Nephron (organoid): ENCODE results near the gene GALNT7.
"Not testable (repeated sequence)": the region's sequence is repeated elsewhere in the genome, so short reads cannot be mapped to it uniquely, and the experiment has no call there.

Experiments
- H3K27ac Mint-ChIP-seq, 3 experiments: 2 replicates each; pipeline ENCODE4 v1.8.0; 2020; ENCODE audit warnings: mixed read lengths in 3 of 3, mild to moderate bottlenecking in 2 of 3, moderate library complexity in 1 of 3
- H3K27me3 Mint-ChIP-seq: 2 replicates; pipeline ENCODE4 v1.8.0; 2021; ENCODE audit warnings: low read depth, mild to moderate bottlenecking, moderate library complexity, mixed read lengths
- H3K36me3 Mint-ChIP-seq: 2 replicates; pipeline ENCODE4 v1.8.0; 2020; ENCODE audit warnings: low read depth, mixed read lengths
- H3K4me1 Mint-ChIP-seq: 2 replicates; pipeline ENCODE4 v1.8.0; 2020; ENCODE audit warnings: mixed read lengths
- H3K4me3 Mint-ChIP-seq, 3 experiments: 2 replicates each; pipeline ENCODE4 v1.8.0; 2020; ENCODE audit warnings: mild to moderate bottlenecking in 3 of 3, mixed read lengths in 3 of 3, moderate library complexity in 2 of 3
- H3K9me3 Mint-ChIP-seq: 2 replicates; pipeline ENCODE4 v1.8.0; 2020; ENCODE audit warnings: mixed read lengths
- TF ChIP-seq, protein P1 (sequence below), 3 experiments: fragments of 200-600 bp; sonication (generic); IDR thresholded peaks; one replicate each; pipeline ENCODE4 v1.5.0; 2021; ENCODE audit warnings: antibody characterized with exemption in 3 of 3; ENCODE audit not compliant: unreplicated experiment in 3 of 3

Gene GALNT7

DNA sequence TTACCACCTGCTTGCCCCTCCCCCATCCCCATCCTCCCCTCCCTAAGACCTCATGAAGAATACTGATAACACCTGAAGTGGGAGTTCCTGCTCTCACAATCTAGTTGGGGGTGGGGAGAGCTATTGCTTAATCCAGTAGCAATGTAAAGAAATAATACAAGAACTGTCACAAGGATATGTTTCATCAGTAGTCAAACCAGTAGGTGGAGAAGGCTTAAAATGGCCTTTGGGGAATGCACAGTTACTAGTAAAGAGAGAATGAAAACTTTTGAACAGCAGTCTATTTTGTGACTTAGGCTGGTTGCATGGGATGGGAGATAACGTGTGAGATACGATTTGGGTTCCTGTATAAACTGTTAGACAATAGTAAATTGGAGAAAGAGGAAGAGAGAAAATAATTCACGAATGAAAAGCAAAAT, 6.0 kb downstream of the GALNT7 start:
- H3K36me3 Mint-ChIP-seq, result no peaks in the 10 kb centered on the region
- H3K9me3 Mint-ChIP-seq, result no peaks in the 10 kb centered on the region
- peaks cover 29% of the 10 kb centered on the region for H3K4me1 Mint-ChIP-seq
- peaks cover 3% of the 10 kb centered on the region for H3K27me3 Mint-ChIP-seq
- no peak overlapping the region for H3K27ac Mint-ChIP-seq
- H3K4me3 Mint-ChIP-seq, result no peak overlapping the region
- TF ChIP-seq, protein P1, sequence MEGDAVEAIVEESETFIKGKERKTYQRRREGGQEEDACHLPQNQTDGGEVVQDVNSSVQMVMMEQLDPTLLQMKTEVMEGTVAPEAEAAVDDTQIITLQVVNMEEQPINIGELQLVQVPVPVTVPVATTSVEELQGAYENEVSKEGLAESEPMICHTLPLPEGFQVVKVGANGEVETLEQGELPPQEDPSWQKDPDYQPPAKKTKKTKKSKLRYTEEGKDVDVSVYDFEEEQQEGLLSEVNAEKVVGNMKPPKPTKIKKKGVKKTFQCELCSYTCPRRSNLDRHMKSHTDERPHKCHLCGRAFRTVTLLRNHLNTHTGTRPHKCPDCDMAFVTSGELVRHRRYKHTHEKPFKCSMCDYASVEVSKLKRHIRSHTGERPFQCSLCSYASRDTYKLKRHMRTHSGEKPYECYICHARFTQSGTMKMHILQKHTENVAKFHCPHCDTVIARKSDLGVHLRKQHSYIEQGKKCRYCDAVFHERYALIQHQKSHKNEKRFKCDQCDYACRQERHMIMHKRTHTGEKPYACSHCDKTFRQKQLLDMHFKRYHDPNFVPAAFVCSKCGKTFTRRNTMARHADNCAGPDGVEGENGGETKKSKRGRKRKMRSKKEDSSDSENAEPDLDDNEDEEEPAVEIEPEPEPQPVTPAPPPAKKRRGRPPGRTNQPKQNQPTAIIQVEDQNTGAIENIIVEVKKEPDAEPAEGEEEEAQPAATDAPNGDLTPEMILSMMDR (IDR thresholded peaks at IDR 0.05; ENCODE audit: unreplicated experiment in 3 of 3), result no peak

DNA sequence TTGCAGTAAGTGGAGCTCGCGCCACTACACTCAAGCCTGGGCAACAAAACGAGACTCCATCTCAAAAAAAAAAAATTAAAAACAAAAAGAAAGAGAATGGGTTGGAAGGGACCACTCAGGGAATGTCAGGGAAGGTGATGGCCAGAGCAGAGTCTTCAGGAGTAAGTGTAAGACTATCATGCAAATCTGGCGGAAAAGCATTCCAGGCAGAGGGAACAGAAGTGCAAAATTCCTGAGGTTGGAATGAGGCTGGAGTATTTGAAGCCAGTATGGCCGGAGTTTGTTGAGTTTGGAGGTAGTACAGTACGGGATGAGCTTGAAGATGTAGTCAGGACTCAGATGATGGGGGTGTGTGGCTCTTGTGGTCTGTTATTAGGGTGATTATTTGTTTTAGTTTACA, 7.4 kb downstream of the GALNT7 start:
- no peaks in the 10 kb centered on the region for H3K36me3 Mint-ChIP-seq
- no peak overlapping the region for H3K4me3 Mint-ChIP-seq
- H3K27ac Mint-ChIP-seq, result no peak overlapping the region
- TF ChIP-seq, protein P1 (IDR thresholded peaks at IDR 0.05; ENCODE audit: unreplicated experiment in 3 of 3), result no peak
- H3K4me1 Mint-ChIP-seq, result peaks cover 19% of the 10 kb centered on the region
- H3K9me3 Mint-ChIP-seq, result no peaks in the 10 kb centered on the region
- peaks cover 3% of the 10 kb centered on the region for H3K27me3 Mint-ChIP-seq

DNA sequence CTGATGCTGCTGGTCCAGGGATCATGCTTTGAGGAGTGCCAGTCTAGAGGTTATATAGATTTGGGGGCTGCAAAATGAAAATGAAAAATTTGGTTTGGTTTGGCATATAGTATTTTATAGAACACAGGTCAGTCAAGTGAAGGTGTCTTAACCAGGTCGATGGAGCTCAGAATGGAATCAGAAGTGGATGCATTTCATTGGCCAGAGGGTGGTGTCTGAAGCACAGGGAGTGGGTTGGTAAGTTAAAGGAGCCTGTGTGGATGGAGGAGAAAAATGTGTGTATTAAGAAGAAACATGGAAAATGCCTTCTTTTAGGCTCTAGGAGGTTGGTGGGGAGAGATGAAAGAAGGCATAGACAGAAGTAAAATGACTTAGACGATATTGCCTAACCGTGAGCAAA, 8.6 kb downstream of the GALNT7 start:
- Mint-ChIP-seq H3K36me3 (no peaks in the 10 kb centered on the region), H3K27me3 (peaks cover 3% of the 10 kb centered on the region), H3K4me3 (no peak overlapping the region), H3K9me3 (no peaks in the 10 kb centered on the region), H3K4me1 (peaks cover 8% of the 10 kb centered on the region), H3K27ac (no peak overlapping the region)
- TF ChIP-seq, protein P1 (IDR thresholded peaks at IDR 0.05; ENCODE audit: unreplicated experiment in 3 of 3), result no peak

DNA sequence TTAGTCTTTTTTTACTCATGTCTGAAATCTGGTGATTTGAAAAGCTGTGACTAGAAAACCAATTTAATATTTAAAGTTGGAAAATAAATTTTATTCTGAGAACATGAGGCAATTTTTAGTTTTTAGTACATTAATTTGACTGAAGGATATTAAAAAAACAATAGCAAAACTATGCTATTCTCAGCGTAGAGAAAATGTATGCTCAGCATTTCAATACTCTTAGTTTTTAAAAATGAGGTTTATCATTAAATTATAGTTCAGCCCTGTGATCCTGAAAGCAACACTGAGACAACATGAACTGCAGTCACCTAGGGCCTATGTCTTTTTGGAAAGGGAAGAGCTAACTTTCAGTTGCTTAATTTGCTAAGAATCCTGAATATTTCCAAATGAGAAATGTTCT, 9.5 kb downstream of the GALNT7 start:
- peaks cover 2% of the 10 kb centered on the region for H3K36me3 Mint-ChIP-seq
- no peak overlapping the region for H3K4me3 Mint-ChIP-seq
- H3K27ac Mint-ChIP-seq, result no peak overlapping the region
- peaks cover 3% of the 10 kb centered on the region for H3K27me3 Mint-ChIP-seq
- peaks cover 8% of the 10 kb centered on the region for H3K4me1 Mint-ChIP-seq
- TF ChIP-seq, protein P1 (IDR thresholded peaks at IDR 0.05; ENCODE audit: unreplicated experiment in 3 of 3), result no peak
- H3K9me3 Mint-ChIP-seq, result no peaks in the 10 kb centered on the region

DNA sequence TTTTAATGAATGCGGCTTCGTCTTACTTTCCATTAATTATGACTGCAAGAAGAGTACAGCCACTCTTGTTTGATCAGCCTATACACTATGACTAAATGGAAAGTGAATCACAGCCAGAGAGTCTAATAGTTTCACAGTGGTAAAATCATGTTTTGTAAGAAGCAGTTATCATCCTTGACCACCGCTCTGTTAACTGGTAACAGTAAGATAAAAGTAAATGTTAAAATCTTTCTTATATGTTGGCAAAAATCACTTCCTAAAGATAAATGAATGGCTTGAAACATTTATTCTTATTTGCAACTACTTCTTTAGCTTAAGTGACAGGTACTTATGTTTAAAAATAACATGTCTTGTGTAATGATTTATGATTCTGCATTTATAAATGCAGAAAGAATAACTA, 13.2 kb downstream of the GALNT7 start:
- TF ChIP-seq, protein P1 (IDR thresholded peaks at IDR 0.05; ENCODE audit: unreplicated experiment in 3 of 3), result no peak
- Mint-ChIP-seq H3K36me3 (peaks cover 5% of the 10 kb centered on the region), H3K4me3 (no peak overlapping the region), H3K27ac (no peak overlapping the region), H3K27me3 (no peaks in the 10 kb centered on the region), H3K9me3 (no peaks in the 10 kb centered on the region), H3K4me1 (peaks cover 11% of the 10 kb centered on the region)

DNA sequence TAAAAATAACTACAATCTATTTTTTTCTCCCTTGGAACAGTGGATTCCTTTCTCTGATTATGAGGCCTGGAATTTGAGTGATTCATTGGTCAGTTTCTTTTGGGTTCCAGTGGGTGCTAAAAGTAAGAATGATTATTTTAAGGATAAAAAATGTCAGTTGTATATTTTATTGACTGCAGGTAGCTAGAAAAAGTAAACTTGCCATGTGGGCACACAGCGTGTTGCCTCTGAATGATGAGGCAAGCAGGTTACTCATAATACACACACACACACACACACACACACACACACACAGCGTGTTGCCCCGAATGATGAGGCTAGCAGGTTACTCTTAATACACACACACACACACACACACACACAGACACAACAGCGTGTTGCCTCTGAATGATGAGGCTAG, 13.8 kb downstream of the GALNT7 start:
- H3K4me1 Mint-ChIP-seq, result peaks cover 9% of the 10 kb centered on the region
- peaks cover 5% of the 10 kb centered on the region for H3K36me3 Mint-ChIP-seq
- no peak overlapping the region for H3K4me3 Mint-ChIP-seq
- TF ChIP-seq, protein P1 (IDR thresholded peaks at IDR 0.05; ENCODE audit: unreplicated experiment in 3 of 3), result no peak
- H3K27me3 Mint-ChIP-seq, result no peaks in the 10 kb centered on the region
- no peaks in the 10 kb centered on the region for H3K9me3 Mint-ChIP-seq
- no peak overlapping the region for H3K27ac Mint-ChIP-seq

DNA sequence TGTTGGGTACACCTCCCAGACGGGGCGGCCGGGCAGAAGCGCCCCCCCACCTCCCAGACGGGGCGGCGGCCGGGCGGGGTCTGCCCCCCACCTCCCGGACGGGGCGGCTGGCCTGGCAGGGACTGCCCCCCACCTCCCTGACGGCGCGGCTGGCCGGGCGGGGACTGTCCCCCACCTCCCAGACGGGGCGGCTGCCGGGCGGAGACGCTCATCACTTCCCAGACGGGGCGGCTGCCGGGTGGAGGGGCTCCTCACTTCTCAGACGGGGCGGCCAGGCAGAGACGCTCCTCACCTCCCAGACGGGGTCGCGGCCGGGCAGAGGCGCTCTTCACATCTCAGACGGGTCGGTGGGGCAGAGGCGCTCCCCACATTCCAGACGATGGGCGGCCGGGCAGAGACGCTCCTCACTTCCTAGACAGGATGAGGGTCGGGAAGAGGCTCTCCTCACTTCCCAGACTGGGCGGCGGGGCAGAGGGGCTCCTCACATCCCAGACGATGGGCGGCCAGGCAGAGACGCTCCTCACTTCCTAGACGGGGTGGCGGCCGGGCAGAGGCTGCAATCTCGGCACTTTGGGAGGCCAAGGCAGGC, 15.1 kb downstream of the GALNT7 start:
- not testable (repeated sequence) for H3K4me3 Mint-ChIP-seq, H3K9me3 Mint-ChIP-seq, H3K27me3 Mint-ChIP-seq, H3K36me3 Mint-ChIP-seq, H3K4me1 Mint-ChIP-seq, H3K27ac Mint-ChIP-seq
